Osteoblast (primary cell): Measurements from ENCODE around the gene KLHL20. TPM values are rescaled to one million over a fixed set of nuclear protein-coding genes. Genes with fewer than 3 reads are reported as not detected.

Experiments
- DNase-seq: peaks from one replicate; pipeline ENCODE4 v3.0.0; 2011; ENCODE audit warnings: low spot score, mixed read lengths; ENCODE audit not compliant: insufficient read length; ENCODE audit errors: missing footprints
- H2AFZ ChIP-seq: 2 replicates; pipeline ENCODE4 v1.6.0; 2011; ENCODE audit warnings: mild to moderate bottlenecking, low read length
- H3K27ac ChIP-seq: 2 replicates; pipeline ENCODE4 v1.5.1; 2011; ENCODE audit warnings: mild to moderate bottlenecking, low read depth, low read length, moderate library complexity
- H3K27me3 ChIP-seq: 2 replicates; pipeline ENCODE4 v1.6.0; 2012; ENCODE audit warnings: mild to moderate bottlenecking, control low read depth, inconsistent platforms, low read length, moderate library complexity; ENCODE audit not compliant: insufficient read depth
- H3K36me3 ChIP-seq: 2 replicates; pipeline ENCODE4 v1.5.1; 2011; ENCODE audit warnings: mild to moderate bottlenecking, low read length, control low read depth, moderate library complexity; ENCODE audit not compliant: insufficient read depth
- H3K4me1 ChIP-seq: 2 replicates; pipeline ENCODE4 v1.5.1; 2011; ENCODE audit warnings: mild to moderate bottlenecking, low read length, control low read depth, moderate library complexity; ENCODE audit not compliant: insufficient read depth
- H3K4me2 ChIP-seq: 2 replicates; pipeline ENCODE4 v1.6.0; 2011; ENCODE audit warnings: mild to moderate bottlenecking, low read length; ENCODE audit not compliant: insufficient read depth
- H3K4me3 ChIP-seq: fragments of 200-600 bp; sonication (generic); 3 replicates; pipeline ENCODE4 v1.5.1; 2012; ENCODE audit warnings: mild to moderate bottlenecking, low read length, inconsistent platforms; ENCODE audit not compliant: insufficient read depth
- H3K79me2 ChIP-seq: 2 replicates; pipeline ENCODE4 v1.6.0; 2012; ENCODE audit warnings: mild to moderate bottlenecking, low read length, control low read depth, inconsistent platforms; ENCODE audit not compliant: insufficient read depth
- H3K9me3 ChIP-seq: 2 replicates; pipeline ENCODE4 v1.5.1; 2011; ENCODE audit warnings: low read depth, low read length, control low read depth
- H4K20me1 ChIP-seq: 2 replicates; pipeline ENCODE4 v1.6.0; 2012; ENCODE audit warnings: mild to moderate bottlenecking, low read length, control low read depth; ENCODE audit not compliant: insufficient read depth
- total RNA-seq: library from RNA; depleted of rRNA; stranded (reverse); fragments of >200 nt; gene quantifications from 2 replicates; pipeline ENCODE4 v1.2.3, GENCODE V29; 2012
- TF ChIP-seq, protein P1 (sequence below): IDR thresholded peaks from 2 replicates; pipeline ENCODE4 v1.5.1; 2011; ENCODE audit warnings: mild to moderate bottlenecking, low read depth, low read length, moderate library complexity; ENCODE audit errors: extremely low read depth

Gene KLHL20
- total RNA-seq, 1 donor = 26.4 TPM

DNA sequence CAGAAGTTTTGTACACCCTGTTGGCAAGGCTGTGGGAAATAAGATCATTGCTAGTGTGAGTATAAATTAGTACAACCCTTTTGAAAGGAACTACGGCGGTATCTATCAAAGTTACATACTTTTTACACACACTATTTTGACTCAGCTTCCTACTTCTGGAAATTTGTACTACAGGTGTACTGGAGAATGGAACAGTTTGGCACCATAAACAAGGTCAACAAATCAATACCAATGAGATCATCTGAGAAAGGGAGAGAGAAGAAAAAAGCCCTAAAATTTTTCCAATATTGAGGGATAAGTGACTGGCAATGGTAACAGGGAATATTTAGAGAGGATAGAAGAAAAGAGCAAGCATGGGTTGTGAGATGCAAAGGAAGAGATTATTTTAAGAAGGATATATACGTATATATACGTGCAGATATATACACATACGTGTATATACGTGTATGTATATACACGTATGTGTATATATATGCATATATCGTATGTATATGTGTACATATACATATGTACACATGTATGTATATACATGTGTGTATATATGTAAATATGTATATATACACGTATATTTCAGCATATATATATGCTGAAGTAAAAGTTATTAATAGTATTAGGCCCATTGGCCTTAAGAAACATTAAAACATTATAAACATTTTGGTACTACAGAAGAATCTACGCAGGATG lies 27.6 kb downstream of the KLHL20 start:
- Histone ChIP-seq H4K20me1 (peaks cover 3% of the 10 kb centered on the region), H3K36me3 (peaks cover 6% of the 10 kb centered on the region), H3K9me3 (no peaks in the 10 kb centered on the region), H3K4me2 (no peak overlapping the region), H3K27ac (no peak overlapping the region), H3K79me2 (peaks cover 37% of the 10 kb centered on the region), H3K27me3 (no peaks in the 10 kb centered on the region), H3K4me1 (no peaks in the 10 kb centered on the region), H3K4me3 (no peak overlapping the region), H2AFZ (no peak overlapping the region)
- TF ChIP-seq, protein P1, sequence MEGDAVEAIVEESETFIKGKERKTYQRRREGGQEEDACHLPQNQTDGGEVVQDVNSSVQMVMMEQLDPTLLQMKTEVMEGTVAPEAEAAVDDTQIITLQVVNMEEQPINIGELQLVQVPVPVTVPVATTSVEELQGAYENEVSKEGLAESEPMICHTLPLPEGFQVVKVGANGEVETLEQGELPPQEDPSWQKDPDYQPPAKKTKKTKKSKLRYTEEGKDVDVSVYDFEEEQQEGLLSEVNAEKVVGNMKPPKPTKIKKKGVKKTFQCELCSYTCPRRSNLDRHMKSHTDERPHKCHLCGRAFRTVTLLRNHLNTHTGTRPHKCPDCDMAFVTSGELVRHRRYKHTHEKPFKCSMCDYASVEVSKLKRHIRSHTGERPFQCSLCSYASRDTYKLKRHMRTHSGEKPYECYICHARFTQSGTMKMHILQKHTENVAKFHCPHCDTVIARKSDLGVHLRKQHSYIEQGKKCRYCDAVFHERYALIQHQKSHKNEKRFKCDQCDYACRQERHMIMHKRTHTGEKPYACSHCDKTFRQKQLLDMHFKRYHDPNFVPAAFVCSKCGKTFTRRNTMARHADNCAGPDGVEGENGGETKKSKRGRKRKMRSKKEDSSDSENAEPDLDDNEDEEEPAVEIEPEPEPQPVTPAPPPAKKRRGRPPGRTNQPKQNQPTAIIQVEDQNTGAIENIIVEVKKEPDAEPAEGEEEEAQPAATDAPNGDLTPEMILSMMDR = no peak
- DNase-seq = no peak

DNA sequence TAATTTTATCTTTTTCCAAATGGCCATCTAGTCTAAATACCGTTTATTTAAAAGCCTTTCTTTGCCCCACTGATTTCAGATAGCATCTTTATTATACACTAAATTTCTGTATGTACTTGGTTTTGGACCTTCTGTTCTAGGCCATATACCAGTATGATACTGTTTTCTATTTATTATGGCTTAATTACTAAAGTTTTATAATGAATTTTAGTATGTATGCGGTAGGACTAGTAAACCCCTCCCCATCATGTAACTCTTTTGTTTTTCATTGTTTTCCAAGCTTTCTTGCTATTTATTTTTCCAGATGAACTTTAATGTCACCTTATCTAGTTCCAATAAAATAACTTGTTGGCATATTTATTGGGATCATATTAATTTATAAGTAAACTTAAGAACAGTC lies 29.9 kb downstream of the KLHL20 start:
- H3K27me3 ChIP-seq = no peaks in the 10 kb centered on the region
- DNase-seq = peak; percentile 57
- H3K27ac ChIP-seq = no peak overlapping the region
- no peaks in the 10 kb centered on the region for H3K9me3 ChIP-seq
- H3K4me1 ChIP-seq = no peaks in the 10 kb centered on the region
- TF ChIP-seq, protein P1 = no peak
- H3K4me2 ChIP-seq = no peak overlapping the region
- no peak overlapping the region for H3K4me3 ChIP-seq
- H2AFZ ChIP-seq = no peak overlapping the region
- H4K20me1 ChIP-seq = no peaks in the 10 kb centered on the region
- peaks cover 18% of the 10 kb centered on the region for H3K79me2 ChIP-seq
- peaks cover 6% of the 10 kb centered on the region for H3K36me3 ChIP-seq

- peaks cover 17% of the 10 kb centered on the region for H3K36me3 ChIP-seq
- H3K4me2 ChIP-seq = no peak overlapping the region
- no peaks in the 10 kb centered on the region for H3K4me1 ChIP-seq
- no peaks in the 10 kb centered on the region for H3K9me3 ChIP-seq
- H3K79me2 ChIP-seq = peaks cover 7% of the 10 kb centered on the region
- no peaks in the 10 kb centered on the region for H3K27me3 ChIP-seq
- no peak overlapping the region for H3K27ac ChIP-seq
- TF ChIP-seq, protein P1 = no peak
- no peak for DNase-seq
- no peak overlapping the region for H3K4me3 ChIP-seq
- no peaks in the 10 kb centered on the region for H4K20me1 ChIP-seq
- H2AFZ ChIP-seq = no peak overlapping the region
These were observed 34.4 kb downstream of the KLHL20 start for GRCh38 chr1:173749137-173749536.

- Histone ChIP-seq H3K79me2 (peaks cover 2% of the 10 kb centered on the region), H2AFZ (no peak overlapping the region), H4K20me1 (no peaks in the 10 kb centered on the region), H3K4me3 (no peak overlapping the region), H3K9me3 (no peaks in the 10 kb centered on the region), H3K27me3 (no peaks in the 10 kb centered on the region), H3K4me2 (no peak overlapping the region), H3K4me1 (no peaks in the 10 kb centered on the region), H3K36me3 (peaks cover 50% of the 10 kb centered on the region), H3K27ac (no peak overlapping the region)
- DNase-seq = no peak
- TF ChIP-seq, protein P1 = no peak
These were observed 39.0 kb downstream of the KLHL20 start for GRCh38 chr1:173753830-173754229.
